ENCODE measurements around the gene LRRC14B. TPM values are rescaled to one million over a fixed set of nuclear protein-coding genes. Genes with fewer than 3 reads are reported as not detected.

Gene LRRC14B
- total and polyA plus RNA-seq, 2 of the 13 experiments (the other 11 are each of a cell fraction or from before 2014, with no cell fraction given), result not detected

DNA sequence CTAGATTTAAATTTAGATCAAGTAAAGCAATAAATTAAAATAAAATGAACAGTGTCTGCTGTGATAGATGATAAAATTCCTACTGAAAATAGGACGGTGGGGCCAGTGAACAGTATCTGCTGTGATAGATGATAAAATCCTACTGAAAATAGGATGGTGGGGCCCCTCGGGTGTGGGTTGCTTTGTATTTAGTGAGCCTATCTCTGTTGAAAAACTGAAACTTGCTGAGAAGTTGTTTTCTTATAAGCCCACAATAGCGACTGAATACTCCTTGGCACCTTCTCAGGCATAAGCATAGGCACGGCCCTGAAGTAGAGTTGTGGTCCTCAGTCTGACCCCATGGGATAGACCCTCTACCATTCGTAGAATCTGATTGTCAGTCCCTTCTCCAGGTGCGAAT lies 32.5 kb downstream of the LRRC14B start:
- intact Hi-C loops (cut with micrococcal nuclease; ENCODE audit: unreplicated experiment) (no loop called here), in situ Hi-C loops (cut with HindIII; ENCODE audit: extremely low pct_ligation_motif_present, low pct_unique_long_range_greater_than_20kb) (no loop called here)
- H3K27me3 ChIP-seq (ENCODE audit: control insufficient read depth in 1 of 2, insufficient read depth in 2 of 2, low read length in 2 of 2), result no peaks in the 10 kb centered on the region
- FAIRE-seq, result no peak
- peaks cover 20 to 44% of the 10 kb centered on the region in 2 experiments; a peak in 4 of 5 replicates for H3K36me3 ChIP-seq (replicated peaks in 1 of 2; ENCODE audit: control insufficient read depth in 1 of 2, insufficient read depth in 2 of 2, low read length in 2 of 2)
- CTCF ChIA-PET (ENCODE audit: low intra/inter-chr PET ratio, low total read pairs), result no interaction called here
- 95% methylated on average over 6 of the region's 6 CpGs for WGBS (ENCODE audit: low lambda C conversion rate)
- no peak overlapping the region for H3K4me3 ChIP-seq (replicated peaks in 1 of 3; ENCODE audit: insufficient read depth in 1 of 3, low read depth in 2 of 3, low read length in 3 of 3)
- no peaks in the 10 kb centered on the region for H3K9me3 ChIP-seq (ENCODE audit: low read length)
- H3K4me2 ChIP-seq (ENCODE audit: low read depth, low read length), result no peak overlapping the region
- H4K20me1 ChIP-seq (ENCODE audit: insufficient read depth, low read length), result peaks cover 36% of the 10 kb centered on the region
- POLR2A ChIA-PET, result no interaction called here
- DNase-seq (ENCODE audit: low spot score), result no peak
- peaks cover 31% of the 10 kb centered on the region for H3K4me1 ChIP-seq (ENCODE audit: insufficient read depth, low read length)
- ATAC-seq, result no peak
- H3K9ac ChIP-seq (ENCODE audit: insufficient read depth, low read depth, low read length), result no peak overlapping the region
- H3K27ac ChIP-seq (ENCODE audit: extremely low read length, insufficient read depth, low read length), result no peak overlapping the region
- BruUV-seq (replicated peaks), result no TSS peak
- peaks cover 51% of the 10 kb centered on the region for H3K79me2 ChIP-seq (ENCODE audit: insufficient read depth, low read length)
- TF ChIP-seq ZNF747 (CRISPR knock-in tag; IDR thresholded peaks at IDR 0.05; ENCODE audit: borderline replicate concordance) (no peak), PHF21A (CRISPR knock-in tag; IDR thresholded peaks at IDR 0.05) (no peak), ZNF550 (CRISPR knock-in tag; IDR thresholded peaks at IDR 0.05; ENCODE audit: borderline replicate concordance) (no peak), ARNT2 (CRISPR knock-in tag; IDR thresholded peaks at IDR 0.05; ENCODE audit: low read depth) (no peak), SMAD1 (CRISPR knock-in tag; IDR thresholded peaks at IDR 0.05; ENCODE audit: borderline replicate concordance, low read depth) (no peak), ZSCAN31 (CRISPR knock-in tag; IDR thresholded peaks at IDR 0.05; ENCODE audit: low read depth) (no peak), SRY (CRISPR knock-in tag; IDR thresholded peaks at IDR 0.05) (no peak)
- H2AFZ ChIP-seq (ENCODE audit: low read length), result no peak overlapping the region

- peaks cover 20 to 55% of the 10 kb centered on the region in 2 experiments; a peak in 4 of 5 replicates for H3K36me3 ChIP-seq (replicated peaks in 1 of 2; ENCODE audit: control insufficient read depth in 1 of 2, insufficient read depth in 2 of 2, low read length in 2 of 2)
- peaks cover 25% of the 10 kb centered on the region for H3K4me1 ChIP-seq (ENCODE audit: insufficient read depth, low read length)
- no TSS peak for BruUV-seq (replicated peaks)
- WGBS (ENCODE audit: low lambda C conversion rate), result 98% methylated on average over 14 of the region's 14 CpGs
- no peak for FAIRE-seq
- intact Hi-C loops (cut with micrococcal nuclease; ENCODE audit: unreplicated experiment) (no loop called here), in situ Hi-C loops (cut with HindIII; ENCODE audit: extremely low pct_ligation_motif_present, low pct_unique_long_range_greater_than_20kb) (no loop called here)
- H3K27me3 ChIP-seq (ENCODE audit: control insufficient read depth in 1 of 2, insufficient read depth in 2 of 2, low read length in 2 of 2), result no peaks in the 10 kb centered on the region
- no peak overlapping the region for H3K9ac ChIP-seq (ENCODE audit: insufficient read depth, low read depth, low read length)
- no peak for DNase-seq (ENCODE audit: low spot score)
- ATAC-seq, result no peak
- no peaks in the 10 kb centered on the region for H3K9me3 ChIP-seq (ENCODE audit: low read length)
- peaks cover 36% of the 10 kb centered on the region for H3K79me2 ChIP-seq (ENCODE audit: insufficient read depth, low read length)
- CTCF ChIA-PET (ENCODE audit: low intra/inter-chr PET ratio, low total read pairs), result no interaction called here
- H3K4me2 ChIP-seq (ENCODE audit: low read depth, low read length), result no peak overlapping the region
- peaks cover 21% of the 10 kb centered on the region for H4K20me1 ChIP-seq (ENCODE audit: insufficient read depth, low read length)
- H2AFZ ChIP-seq (ENCODE audit: low read length), result no peak overlapping the region
- POLR2A ChIA-PET, result no interaction called here
- no peak overlapping the region for H3K27ac ChIP-seq (ENCODE audit: extremely low read length, insufficient read depth, low read length)
- no peak overlapping the region for H3K4me3 ChIP-seq (replicated peaks in 1 of 3; ENCODE audit: insufficient read depth in 1 of 3, low read depth in 2 of 3, low read length in 3 of 3)
- TF ChIP-seq ZSCAN12 (CRISPR knock-in tag; IDR thresholded peaks at IDR 0.05), result no peak
- no peak for TF ChIP-seq IRF9 (CRISPR knock-in tag; IDR thresholded peaks at IDR 0.05; ENCODE audit: borderline replicate concordance)
- TF ChIP-seq BRD4 (CRISPR knock-in tag; IDR thresholded peaks at IDR 0.05), result no peak
- TF ChIP-seq TBP (CRISPR knock-in tag; IDR thresholded peaks at IDR 0.05), result no peak
- TF ChIP-seq FOXA3 (CRISPR knock-in tag; IDR thresholded peaks at IDR 0.05), result no peak
- no peak for TF ChIP-seq FOXK2 (IDR thresholded peaks at IDR 0.05)
- no peak for TF ChIP-seq ZNF703 (CRISPR knock-in tag; IDR thresholded peaks at IDR 0.05; ENCODE audit: borderline replicate concordance)
- no peak for TF ChIP-seq AGO1 (IDR thresholded peaks at IDR 0.05; ENCODE audit: low read depth, low read length, poor library complexity, severe bottlenecking)
- TF ChIP-seq, protein P1, sequence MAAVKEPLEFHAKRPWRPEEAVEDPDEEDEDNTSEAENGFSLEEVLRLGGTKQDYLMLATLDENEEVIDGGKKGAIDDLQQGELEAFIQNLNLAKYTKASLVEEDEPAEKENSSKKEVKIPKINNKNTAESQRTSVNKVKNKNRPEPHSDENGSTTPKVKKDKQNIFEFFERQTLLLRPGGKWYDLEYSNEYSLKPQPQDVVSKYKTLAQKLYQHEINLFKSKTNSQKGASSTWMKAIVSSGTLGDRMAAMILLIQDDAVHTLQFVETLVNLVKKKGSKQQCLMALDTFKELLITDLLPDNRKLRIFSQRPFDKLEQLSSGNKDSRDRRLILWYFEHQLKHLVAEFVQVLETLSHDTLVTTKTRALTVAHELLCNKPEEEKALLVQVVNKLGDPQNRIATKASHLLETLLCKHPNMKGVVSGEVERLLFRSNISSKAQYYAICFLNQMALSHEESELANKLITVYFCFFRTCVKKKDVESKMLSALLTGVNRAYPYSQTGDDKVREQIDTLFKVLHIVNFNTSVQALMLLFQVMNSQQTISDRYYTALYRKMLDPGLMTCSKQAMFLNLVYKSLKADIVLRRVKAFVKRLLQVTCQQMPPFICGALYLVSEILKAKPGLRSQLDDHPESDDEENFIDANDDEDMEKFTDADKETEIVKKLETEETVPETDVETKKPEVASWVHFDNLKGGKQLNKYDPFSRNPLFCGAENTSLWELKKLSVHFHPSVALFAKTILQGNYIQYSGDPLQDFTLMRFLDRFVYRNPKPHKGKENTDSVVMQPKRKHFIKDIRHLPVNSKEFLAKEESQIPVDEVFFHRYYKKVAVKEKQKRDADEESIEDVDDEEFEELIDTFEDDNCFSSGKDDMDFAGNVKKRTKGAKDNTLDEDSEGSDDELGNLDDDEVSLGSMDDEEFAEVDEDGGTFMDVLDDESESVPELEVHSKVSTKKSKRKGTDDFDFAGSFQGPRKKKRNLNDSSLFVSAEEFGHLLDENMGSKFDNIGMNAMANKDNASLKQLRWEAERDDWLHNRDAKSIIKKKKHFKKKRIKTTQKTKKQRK (IDR thresholded peaks at IDR 0.05; ENCODE audit: low read length), result no peak
- TF ChIP-seq GATA4 (IDR thresholded peaks at IDR 0.05; ENCODE audit: borderline replicate concordance, low read depth), result no peak
Measured at GRCh38 chr5:225334-225733, 34.0 kb downstream of the LRRC14B start.
